WTC11 (cell line): ENCODE data around the gene GID8.

Experiments used
- ATF6 ChIP-seq: sonication (generic); formaldehyde crosslinking; IDR thresholded peaks from 2 replicates; pipeline ENCODE4 v1.8.1; 2023; ENCODE audit warnings: mild to moderate bottlenecking, missing genetic modification reagents
- CTCF ChIP-seq: fragments of 200-600 bp; IDR thresholded peaks from 2 replicates; pipeline ENCODE4 v1.8.0; 2022; ENCODE audit warnings: antibody characterized with exemption
- ESRRA ChIP-seq: sonication (generic); formaldehyde crosslinking; IDR thresholded peaks from 2 replicates; pipeline ENCODE4 v1.8.1; 2022; ENCODE audit warnings: mild to moderate bottlenecking, missing genetic modification reagents, borderline replicate concordance
- MAX ChIP-seq: sonication (generic); formaldehyde crosslinking; IDR thresholded peaks from 2 replicates; pipeline ENCODE4 v1.8.0; 2022; ENCODE audit warnings: mild to moderate bottlenecking, missing genetic modification reagents
- SMAD3 ChIP-seq: sonication (generic); formaldehyde crosslinking; IDR thresholded peaks from 2 replicates; pipeline ENCODE4 v1.8.0; 2022; ENCODE audit warnings: missing genetic modification reagents, mild to moderate bottlenecking, borderline replicate concordance
- ZBTB43 ChIP-seq: sonication (generic); formaldehyde crosslinking; IDR thresholded peaks from 2 replicates; pipeline ENCODE4 v1.8.1; 2023; ENCODE audit warnings: mild to moderate bottlenecking, missing genetic modification reagents

- TF ChIP-seq CTCF (no peak), ATF6 (no peak), ZBTB43 (CRISPR knock-in tag) (no peak), ESRRA (CRISPR knock-in tag) (no peak), MAX (no peak), SMAD3 (CRISPR knock-in tag) (no peak)
These were observed 31.1 kb upstream of the GID8 start for GRCh38 chr20:62906647-62907375.
